ENCODE measurements around the gene DENND1B.

- no peak for TF ChIP-seq CTCF (IDR thresholded peaks at IDR 0.05)
- TF ChIP-seq POLR2A (IDR thresholded peaks at IDR 0.05): no peak
Observed at GRCh38 chr1:197468543-197469175, 306.6 kb downstream of the DENND1B start.
